Adrenal gland (tissue), 12 donors: ENCODE data around the gene MMP17. TPM values are rescaled to one million over a fixed set of nuclear protein-coding genes. Genes with fewer than 3 reads are reported as not detected.
A peak's percentile ranks its signal among the peaks of the same experiment; 100 is the strongest.

Source experiments
- DNase-seq, 7 donors: peaks; one replicate each; pipeline ENCODE4 v3.0.0-alpha.2; 2019 to 2020
- H3K27ac ChIP-seq, 5 donors: fragments of 200-600 bp; sonication (generic) in 4 of 5; 1 replicate in 3 of 5; 2 replicates in 2 of 5; pipeline versions ENCODE4 v1.5.1 to v1.8.0; 2016 to 2020; ENCODE audit warnings: mild to moderate bottlenecking in 1 of 5
- H3K27me3 ChIP-seq: fragments of 200-600 bp; 2 replicates; pipeline ENCODE4 v1.8.0; 2021
- H3K36me3 ChIP-seq, 2 donors: fragments of 200-600 bp; replicated peaks in 1 of 2; 1 replicate in 1 of 2; 2 replicates in 1 of 2; pipeline versions ENCODE4 v1.5.1 to v1.8.0; 2018 to 2022
- H3K4me1 ChIP-seq, 2 donors: fragments of 200-600 bp; replicated peaks in 1 of 2; 1 replicate in 1 of 2; 2 replicates in 1 of 2; pipeline versions ENCODE4 v1.5.1 to v1.8.0; 2018 to 2021
- H3K4me3 ChIP-seq, 4 donors: fragments of 200-600 bp; sonication (generic) in 3 of 4; one replicate each; pipeline ENCODE4 v1.5.1; 2016 to 2018
- H3K9me3 ChIP-seq, 3 donors: fragments of 200-600 bp; sonication (generic) in 1 of 3; replicated peaks in 1 of 3; 1 replicate in 2 of 3; 2 replicates in 1 of 3; pipeline versions ENCODE4 v1.5.1 to v1.8.0; 2016 to 2021
- CTCF ChIP-seq, 6 experiments: fragments of 450-650 bp in 4 of 6; fragments of 200-600 bp in 2 of 6; sonication (generic) in 1 of 6; IDR thresholded peaks; 1 replicate in 5 of 6; 2 replicates in 1 of 6; pipeline versions ENCODE4 v1.5.1 to v1.8.0; 2016 to 2021; ENCODE audit warnings: antibody characterized with exemption in 6 of 6, mild to moderate bottlenecking in 2 of 6, moderate library complexity in 1 of 6
- POLR2A ChIP-seq, 2 donors: fragments of 450-650 bp; IDR thresholded peaks; one replicate each; pipeline ENCODE4 v1.6.1; 2017; ENCODE audit warnings: antibody characterized with exemption in 2 of 2, mild to moderate bottlenecking in 2 of 2, moderate library complexity in 1 of 2
- WGBS, 4 donors: extraction: QIAGEN DNeasy Blood & Tissue Kit in 2 of 4; methylation state at CpG; one replicate each; pipeline versions ENCODE4 v1.1.5 to v1.1.7; 2013 to 2017; 5-methylcytosine and 5-hydroxymethylcytosine counted together
- intact Hi-C, 2 donors: fragments of 100-400 bp; cut with DNase I; formaldehyde crosslinking; loops; one replicate each; pipeline versions ENCODE4 v1.14.1 to v1.15.0; 2022 to 2023
- polyA plus RNA-seq, 3 donors: library from polyadenylated mRNA; stranded (reverse); fragments of 200-250 nt in 2 of 3; fragments of 350-450 nt in 1 of 3; fragmentation: Illumina TruSeq in 1 of 3; extraction: RNeasy Lipid Tissue Mini Kit (QIAGEN cat#74804) in 1 of 3; gene quantifications; one replicate each; pipeline ENCODE4 v1.2.3, GENCODE V29; 2013 to 2014
- total RNA-seq, 9 donors: library from RNA; depleted of rRNA in 4 of 9; stranded (reverse); fragments of >200 nt in 4 of 9; fragments of 120-200 nt in 1 of 9; fragmentation: NEBNext Ultra II Directional in 1 of 9; extraction: Animal tissue kit (Norgen Biotek cat#: 25700) in 1 of 9; gene quantifications; one replicate each; pipeline versions ENCODE4 v1.1.0 to v1.2.4, GENCODE V29; 2013 to 2023
- donor health status: healthy with polysubstance abuse.
- donor health status: Bipolar disorder and iron deficiency.
- donor health status: DM: yes; HTN: yes; CAD: no.
- donor health status: DM: no; HTN: no; CAD: no.
- donor health status: DM: no; HTN: no; CAD: no.
- donor health status: DM: yes; HTN: yes; CAD: no.

The MMP17 gene
- total and polyA plus RNA-seq, 12 donors, result 0.32 to 16.5 (median 1.1) TPM; not detected in 1

- Histone ChIP-seq H3K36me3 (peaks cover 0 to 30% of the 10 kb centered on the region in 2 donors), H3K4me1 (peaks cover 0 to 9% of the 10 kb centered on the region in 2 donors), H3K27ac (no peak overlapping the region), H3K27me3 (no peaks in the 10 kb centered on the region), H3K4me3 (no peak overlapping the region), H3K9me3 (no peaks in the 10 kb centered on the region)
- no peak for TF ChIP-seq POLR2A (IDR thresholded peaks at IDR 0.05)
- no peak for TF ChIP-seq CTCF (IDR thresholded peaks at IDR 0.05)
- 87 to 91% (median 89%) methylated on average over 11 of the region's 11 CpGs for WGBS, 4 donors
- intact Hi-C loops, result no loop called here
- no peak for DNase-seq
These were observed 40.1 kb upstream of the MMP17 start for GRCh38 chr12:131788070-131788469.

GRCh38 chr12:131789638-131790037 is 38.6 kb upstream of the MMP17 start:
- Histone ChIP-seq H3K9me3 (no peaks in the 10 kb centered on the region), H3K4me1 (no peaks in the 10 kb centered on the region), H3K36me3 (peaks cover 0 to 30% of the 10 kb centered on the region in 2 donors), H3K27me3 (no peaks in the 10 kb centered on the region), H3K4me3 (no peak overlapping the region), H3K27ac (no peak overlapping the region)
- 61 to 81% (median 68%) methylated on average over 12 of the region's 12 CpGs for WGBS, 4 donors
- intact Hi-C loops, result no loop called here
- DNase-seq, result peak in 5 of 7 donors; percentile 27 to 77 (median 41)
- TF ChIP-seq POLR2A (IDR thresholded peaks at IDR 0.05), result no peak
- TF ChIP-seq CTCF (IDR thresholded peaks at IDR 0.05), result no peak

GRCh38 chr12:131793243-131794022 is 34.8 kb upstream of the MMP17 start:
- no peak for DNase-seq

GRCh38 chr12:131794061-131794460 is 34.1 kb upstream of the MMP17 start:
- no peaks in the 10 kb centered on the region for H3K4me1 ChIP-seq
- H3K27me3 ChIP-seq, result no peaks in the 10 kb centered on the region
- WGBS, 4 donors, result 86 to 96% (median 94%) methylated on average over 6 to 7 of the region's 7 CpGs
- intact Hi-C loops, result no loop called here
- H3K27ac ChIP-seq, result no peak overlapping the region
- H3K4me3 ChIP-seq, result no peak overlapping the region
- no peak for DNase-seq
- H3K36me3 ChIP-seq, result peaks cover 0 to 35% of the 10 kb centered on the region in 2 donors
- H3K9me3 ChIP-seq, result no peaks in the 10 kb centered on the region
- TF ChIP-seq POLR2A (IDR thresholded peaks at IDR 0.05) (no peak), CTCF (IDR thresholded peaks at IDR 0.05) (no peak)

More at GRCh38 chr12:131793243-131794022, 34.8 kb upstream of the MMP17 start:
- intact Hi-C loops, result no loop called here
- H3K4me1 ChIP-seq, result no peaks in the 10 kb centered on the region
- no peak overlapping the region for H3K27ac ChIP-seq
- H3K9me3 ChIP-seq, result no peaks in the 10 kb centered on the region
- no peak for TF ChIP-seq POLR2A (IDR thresholded peaks at IDR 0.05)
- no peak for TF ChIP-seq CTCF (IDR thresholded peaks at IDR 0.05)
- 79 to 89% (median 85%) methylated on average over 19 of the region's 19 CpGs for WGBS, 4 donors
- H3K4me3 ChIP-seq, result no peak overlapping the region
- no peaks in the 10 kb centered on the region for H3K27me3 ChIP-seq
- peaks cover 0 to 32% of the 10 kb centered on the region in 2 donors for H3K36me3 ChIP-seq
